UCSD-AML1 (cell line): Measurements from ENCODE around the gene CGB8.
"Not testable (repeated sequence)": the region's sequence is repeated elsewhere in the genome, so short reads cannot be mapped to it uniquely, and the experiment has no call there.

Experiments used
- DNase-seq: peaks from one replicate; lab custom pipeline; 2025; ENCODE audit not compliant: unreplicated experiment; lab: John Stamatoyannopoulos, UW

The CGB8 gene

GRCh38 chr19:49049011-49049410, at the start of gene CGB8:
Gene CGB8, minus strand, starts transcription at chr19:49049111. Its CDS starts 372 bp downstream, at chr19:49048739.
- not testable (repeated sequence) for DNase-seq

- peak; percentile 71 for DNase-seq
Measured at GRCh38 chr19:49097453-49098288, 48.8 kb upstream of the CGB8 start.

GRCh38 chr19:49094505-49095482, 45.9 kb upstream of the CGB8 start:
- no peak for DNase-seq

- no peak for DNase-seq
Measured at GRCh38 chr19:49092686-49093085, 43.8 kb upstream of the CGB8 start.

GRCh38 chr19:49091391-49092038, 42.6 kb upstream of the CGB8 start:
- DNase-seq, result no peak

- DNase-seq, result no peak
Measured at GRCh38 chr19:49086296-49086695, 37.4 kb upstream of the CGB8 start.

- no peak for DNase-seq
Measured at GRCh38 chr19:49085868-49086232, 36.9 kb upstream of the CGB8 start.

- peak; percentile 100 for DNase-seq
Measured at GRCh38 chr19:49085020-49085867, 36.3 kb upstream of the CGB8 start, which contains the start of gene SNRNP70. Gene SNRNP70, plus strand, starts transcription at chr19:49085451. Its CDS starts 964 bp downstream, at chr19:49086415.

- no peak for DNase-seq
Measured at GRCh38 chr19:49084206-49085019, 35.5 kb upstream of the CGB8 start.

- DNase-seq, result no peak
Measured at GRCh38 chr19:49081273-49081672, 32.4 kb upstream of the CGB8 start.

GRCh38 chr19:49080392-49080791, 31.5 kb upstream of the CGB8 start:
- no peak for DNase-seq

- DNase-seq, result peak; percentile 43
Measured at GRCh38 chr19:49074869-49075268, 26.0 kb upstream of the CGB8 start.

GRCh38 chr19:49073514-49074378, 24.8 kb upstream of the CGB8 start:
- DNase-seq, result peak; percentile 53

GRCh38 chr19:49071860-49072547, 23.1 kb upstream of the CGB8 start:
- no peak for DNase-seq

GRCh38 chr19:49070416-49070815, 21.5 kb upstream of the CGB8 start:
- DNase-seq, result no peak

- DNase-seq, result no peak
Measured at GRCh38 chr19:49069026-49069425, 20.1 kb upstream of the CGB8 start.

- no peak for DNase-seq
Measured at GRCh38 chr19:49067554-49067953, 18.6 kb upstream of the CGB8 start.
